Loucy (cell line): ENCODE results near the gene SNAP25.

Source experiments
- EZH2phosphoT487 ChIP-seq: fragments of 200-600 bp; IDR thresholded peaks from 2 replicates; pipeline ENCODE4 v1.6.1; 2018; ENCODE audit warnings: antibody characterized with exemption, mild to moderate bottlenecking, moderate library complexity, borderline replicate concordance
- TF ChIP-seq, protein P1 (sequence below): fragments of 200-600 bp; sonication (generic); conservative IDR thresholded peaks from 2 replicates; pipeline ENCODE4 v1.5.1; 2014; ENCODE audit warnings: mild to moderate bottlenecking, antibody characterized with exemption, low read length

GRCh38 chr20:10321138-10321717 lies 102.6 kb downstream of the SNAP25 start:
- TF ChIP-seq, protein P1, sequence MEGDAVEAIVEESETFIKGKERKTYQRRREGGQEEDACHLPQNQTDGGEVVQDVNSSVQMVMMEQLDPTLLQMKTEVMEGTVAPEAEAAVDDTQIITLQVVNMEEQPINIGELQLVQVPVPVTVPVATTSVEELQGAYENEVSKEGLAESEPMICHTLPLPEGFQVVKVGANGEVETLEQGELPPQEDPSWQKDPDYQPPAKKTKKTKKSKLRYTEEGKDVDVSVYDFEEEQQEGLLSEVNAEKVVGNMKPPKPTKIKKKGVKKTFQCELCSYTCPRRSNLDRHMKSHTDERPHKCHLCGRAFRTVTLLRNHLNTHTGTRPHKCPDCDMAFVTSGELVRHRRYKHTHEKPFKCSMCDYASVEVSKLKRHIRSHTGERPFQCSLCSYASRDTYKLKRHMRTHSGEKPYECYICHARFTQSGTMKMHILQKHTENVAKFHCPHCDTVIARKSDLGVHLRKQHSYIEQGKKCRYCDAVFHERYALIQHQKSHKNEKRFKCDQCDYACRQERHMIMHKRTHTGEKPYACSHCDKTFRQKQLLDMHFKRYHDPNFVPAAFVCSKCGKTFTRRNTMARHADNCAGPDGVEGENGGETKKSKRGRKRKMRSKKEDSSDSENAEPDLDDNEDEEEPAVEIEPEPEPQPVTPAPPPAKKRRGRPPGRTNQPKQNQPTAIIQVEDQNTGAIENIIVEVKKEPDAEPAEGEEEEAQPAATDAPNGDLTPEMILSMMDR: no peak
- no peak for TF ChIP-seq EZH2phosphoT487
